ENCODE results near the gene FARP1. TPM values are rescaled to one million over a fixed set of nuclear protein-coding genes. Genes with fewer than 3 reads are reported as not detected.

FARP1 gene
- total and polyA plus RNA-seq, 2 of the 13 experiments (the other 11 are each of a cell fraction or from before 2014, with no cell fraction given), result 70.6 to 126 TPM

DNA sequence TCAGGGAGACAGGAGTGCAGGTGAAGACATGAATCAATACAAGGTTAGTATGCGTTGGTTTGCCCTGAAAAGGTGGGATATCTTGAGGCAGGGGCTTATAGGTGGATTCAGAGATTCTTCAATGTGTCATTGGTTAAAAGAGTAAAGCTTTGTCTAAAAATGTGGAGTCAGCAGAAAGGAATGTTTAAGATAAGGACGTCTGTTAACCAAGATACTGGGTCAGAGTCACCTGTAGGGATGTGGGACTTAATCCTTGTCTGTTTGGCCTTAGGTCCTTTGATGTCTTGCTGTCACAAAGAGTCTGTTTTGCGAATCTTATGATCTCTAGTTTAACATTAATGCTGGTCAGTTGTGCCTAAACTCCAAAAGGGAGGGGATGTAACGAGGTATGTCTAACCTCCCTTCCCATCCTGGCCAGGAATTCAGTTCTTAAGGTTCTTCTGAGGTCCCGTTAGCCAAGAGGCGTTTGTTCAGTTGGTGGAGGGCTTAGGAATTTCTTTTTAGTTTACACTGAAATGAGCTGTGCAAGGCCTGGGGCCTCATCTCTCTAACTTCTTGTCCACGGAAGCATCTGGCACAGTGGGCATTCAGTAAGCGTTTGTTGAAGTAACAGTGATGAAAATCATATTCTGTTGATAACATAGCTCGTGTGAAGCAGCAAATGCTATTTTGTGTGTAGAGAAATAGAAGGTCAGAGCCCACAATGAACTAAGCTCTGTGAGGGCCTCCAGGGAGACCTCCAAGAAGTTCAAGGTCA is 130.4 kb downstream of the FARP1 start (continued):
- no peak for TF ChIP-seq TCF12 (IDR thresholded peaks at IDR 0.05)
- no peak for TF ChIP-seq TCF12 (CRISPR knock-in tag; IDR thresholded peaks at IDR 0.05)
- TF ChIP-seq SPEN (CRISPR knock-in tag; IDR thresholded peaks at IDR 0.05; ENCODE audit: low read depth), result no peak
- TF ChIP-seq SRSF4 (IDR thresholded peaks at IDR 0.05; ENCODE audit: low read depth, low read length, poor library complexity, severe bottlenecking), result no peak
- TF ChIP-seq ZNF12 (CRISPR knock-in tag; IDR thresholded peaks at IDR 0.05), result no peak
- TF ChIP-seq ZNF10 (CRISPR knock-in tag; IDR thresholded peaks at IDR 0.05; ENCODE audit: borderline replicate concordance, low read depth), result no peak
- TF ChIP-seq ZNF788 (CRISPR knock-in tag; IDR thresholded peaks at IDR 0.05; ENCODE audit: borderline replicate concordance), result no peak
- TF ChIP-seq NRL (CRISPR knock-in tag; IDR thresholded peaks at IDR 0.05; ENCODE audit: borderline replicate concordance), result no peak
- TF ChIP-seq RAD21 (CRISPR knock-in tag; IDR thresholded peaks at IDR 0.05), result no peak
- TF ChIP-seq ZNF143 (CRISPR knock-in tag; IDR thresholded peaks at IDR 0.05), result no peak
- no peak for TF ChIP-seq PRPF4 (IDR thresholded peaks at IDR 0.05; ENCODE audit: low read depth, low read length, poor library complexity, severe bottlenecking)
- TF ChIP-seq PRMT3 (CRISPR knock-in tag; IDR thresholded peaks at IDR 0.05; ENCODE audit: borderline replicate concordance, low read depth), result no peak
- TF ChIP-seq ZNF652 (CRISPR knock-in tag; IDR thresholded peaks at IDR 0.05; ENCODE audit: borderline replicate concordance, low read depth), result no peak
- TF ChIP-seq REL (CRISPR knock-in tag; conservative IDR thresholded peaks at IDR 0.05), result no peak
- TF ChIP-seq, protein P1, sequence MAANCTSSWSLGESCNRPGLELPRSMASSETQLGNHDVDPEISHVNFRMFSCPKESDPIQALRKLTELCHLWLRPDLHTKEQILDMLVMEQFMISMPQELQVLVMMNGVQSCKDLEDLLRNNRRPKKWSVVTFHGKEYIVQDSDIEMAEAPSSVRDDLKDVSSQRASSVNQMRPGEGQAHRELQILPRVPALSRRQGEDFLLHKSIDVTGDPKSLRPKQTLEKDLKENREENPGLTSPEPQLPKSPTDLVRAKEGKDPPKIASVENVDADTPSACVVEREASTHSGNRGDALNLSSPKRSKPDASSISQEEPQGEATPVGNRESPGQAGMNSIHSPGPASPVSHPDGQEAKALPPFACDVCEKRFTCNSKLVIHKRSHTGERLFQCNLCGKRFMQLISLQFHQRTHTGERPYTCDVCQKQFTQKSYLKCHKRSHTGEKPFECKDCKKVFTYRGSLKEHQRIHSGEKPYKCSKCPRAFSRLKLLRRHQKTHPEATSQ (CRISPR knock-in tag; IDR thresholded peaks at IDR 0.05; ENCODE audit: borderline replicate concordance), result no peak
- TF ChIP-seq KDM3A (CRISPR knock-in tag; IDR thresholded peaks at IDR 0.05; ENCODE audit: low read depth), result no peak
- TF ChIP-seq, protein P2, sequence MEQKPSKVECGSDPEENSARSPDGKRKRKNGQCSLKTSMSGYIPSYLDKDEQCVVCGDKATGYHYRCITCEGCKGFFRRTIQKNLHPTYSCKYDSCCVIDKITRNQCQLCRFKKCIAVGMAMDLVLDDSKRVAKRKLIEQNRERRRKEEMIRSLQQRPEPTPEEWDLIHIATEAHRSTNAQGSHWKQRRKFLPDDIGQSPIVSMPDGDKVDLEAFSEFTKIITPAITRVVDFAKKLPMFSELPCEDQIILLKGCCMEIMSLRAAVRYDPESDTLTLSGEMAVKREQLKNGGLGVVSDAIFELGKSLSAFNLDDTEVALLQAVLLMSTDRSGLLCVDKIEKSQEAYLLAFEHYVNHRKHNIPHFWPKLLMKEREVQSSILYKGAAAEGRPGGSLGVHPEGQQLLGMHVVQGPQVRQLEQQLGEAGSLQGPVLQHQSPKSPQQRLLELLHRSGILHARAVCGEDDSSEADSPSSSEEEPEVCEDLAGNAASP (CRISPR knock-in tag; IDR thresholded peaks at IDR 0.05; ENCODE audit: borderline replicate concordance), result peak; percentile 66; the same call in 1 of the 2 replicates
- no peak for TF ChIP-seq ARHGAP35 (CRISPR knock-in tag; IDR thresholded peaks at IDR 0.05; ENCODE audit: borderline replicate concordance)
- TF ChIP-seq, protein P3, sequence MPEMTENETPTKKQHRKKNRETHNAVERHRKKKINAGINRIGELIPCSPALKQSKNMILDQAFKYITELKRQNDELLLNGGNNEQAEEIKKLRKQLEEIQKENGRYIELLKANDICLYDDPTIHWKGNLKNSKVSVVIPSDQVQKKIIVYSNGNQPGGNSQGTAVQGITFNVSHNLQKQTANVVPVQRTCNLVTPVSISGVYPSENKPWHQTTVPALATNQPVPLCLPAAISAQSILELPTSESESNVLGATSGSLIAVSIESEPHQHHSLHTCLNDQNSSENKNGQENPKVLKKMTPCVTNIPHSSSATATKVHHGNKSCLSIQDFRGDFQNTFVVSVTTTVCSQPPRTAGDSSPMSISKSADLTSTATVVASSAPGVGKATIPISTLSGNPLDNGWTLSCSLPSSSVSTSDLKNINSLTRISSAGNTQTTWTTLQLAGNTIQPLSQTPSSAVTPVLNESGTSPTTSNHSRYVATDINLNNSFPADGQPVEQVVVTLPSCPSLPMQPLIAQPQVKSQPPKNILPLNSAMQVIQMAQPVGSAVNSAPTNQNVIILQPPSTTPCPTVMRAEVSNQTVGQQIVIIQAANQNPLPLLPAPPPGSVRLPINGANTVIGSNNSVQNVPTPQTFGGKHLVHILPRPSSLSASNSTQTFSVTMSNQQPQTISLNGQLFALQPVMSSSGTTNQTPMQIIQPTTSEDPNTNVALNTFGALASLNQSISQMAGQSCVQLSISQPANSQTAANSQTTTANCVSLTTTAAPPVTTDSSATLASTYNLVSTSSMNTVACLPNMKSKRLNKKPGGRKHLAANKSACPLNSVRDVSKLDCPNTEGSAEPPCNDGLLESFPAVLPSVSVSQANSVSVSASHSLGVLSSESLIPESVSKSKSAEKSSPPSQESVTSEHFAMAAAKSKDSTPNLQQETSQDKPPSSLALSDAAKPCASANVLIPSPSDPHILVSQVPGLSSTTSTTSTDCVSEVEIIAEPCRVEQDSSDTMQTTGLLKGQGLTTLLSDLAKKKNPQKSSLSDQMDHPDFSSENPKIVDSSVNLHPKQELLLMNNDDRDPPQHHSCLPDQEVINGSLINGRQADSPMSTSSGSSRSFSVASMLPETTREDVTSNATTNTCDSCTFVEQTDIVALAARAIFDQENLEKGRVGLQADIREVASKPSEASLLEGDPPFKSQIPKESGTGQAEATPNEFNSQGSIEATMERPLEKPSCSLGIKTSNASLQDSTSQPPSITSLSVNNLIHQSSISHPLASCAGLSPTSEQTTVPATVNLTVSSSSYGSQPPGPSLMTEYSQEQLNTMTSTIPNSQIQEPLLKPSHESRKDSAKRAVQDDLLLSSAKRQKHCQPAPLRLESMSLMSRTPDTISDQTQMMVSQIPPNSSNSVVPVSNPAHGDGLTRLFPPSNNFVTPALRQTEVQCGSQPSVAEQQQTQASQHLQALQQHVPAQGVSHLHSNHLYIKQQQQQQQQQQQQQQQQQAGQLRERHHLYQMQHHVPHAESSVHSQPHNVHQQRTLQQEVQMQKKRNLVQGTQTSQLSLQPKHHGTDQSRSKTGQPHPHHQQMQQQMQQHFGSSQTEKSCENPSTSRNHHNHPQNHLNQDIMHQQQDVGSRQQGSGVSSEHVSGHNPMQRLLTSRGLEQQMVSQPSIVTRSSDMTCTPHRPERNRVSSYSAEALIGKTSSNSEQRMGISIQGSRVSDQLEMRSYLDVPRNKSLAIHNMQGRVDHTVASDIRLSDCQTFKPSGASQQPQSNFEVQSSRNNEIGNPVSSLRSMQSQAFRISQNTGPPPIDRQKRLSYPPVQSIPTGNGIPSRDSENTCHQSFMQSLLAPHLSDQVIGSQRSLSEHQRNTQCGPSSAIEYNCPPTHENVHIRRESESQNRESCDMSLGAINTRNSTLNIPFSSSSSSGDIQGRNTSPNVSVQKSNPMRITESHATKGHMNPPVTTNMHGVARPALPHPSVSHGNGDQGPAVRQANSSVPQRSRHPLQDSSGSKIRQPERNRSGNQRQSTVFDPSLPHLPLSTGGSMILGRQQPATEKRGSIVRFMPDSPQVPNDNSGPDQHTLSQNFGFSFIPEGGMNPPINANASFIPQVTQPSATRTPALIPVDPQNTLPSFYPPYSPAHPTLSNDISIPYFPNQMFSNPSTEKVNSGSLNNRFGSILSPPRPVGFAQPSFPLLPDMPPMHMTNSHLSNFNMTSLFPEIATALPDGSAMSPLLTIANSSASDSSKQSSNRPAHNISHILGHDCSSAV (CRISPR knock-in tag; IDR thresholded peaks at IDR 0.05; ENCODE audit: borderline replicate concordance), result no peak

Measured in HepG2 (cell line).